ENCODE measurements around the gene TYRP1.

The TYRP1 gene

DNA sequence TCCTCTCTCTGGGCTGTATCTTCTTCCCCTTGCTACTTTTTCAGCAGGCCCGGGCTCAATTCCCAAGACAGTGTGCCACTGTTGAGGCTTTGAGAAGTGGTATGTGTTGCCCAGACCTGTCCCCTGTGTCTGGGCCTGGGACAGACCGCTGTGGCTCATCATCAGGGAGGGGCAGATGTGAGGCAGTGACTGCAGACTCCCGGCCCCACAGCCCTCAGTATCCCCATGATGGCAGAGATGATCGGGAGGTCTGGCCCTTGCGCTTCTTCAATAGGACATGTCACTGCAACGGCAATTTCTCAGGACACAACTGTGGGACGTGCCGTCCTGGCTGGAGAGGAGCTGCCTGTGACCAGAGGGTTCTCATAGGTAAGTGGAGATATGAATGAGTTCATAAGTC is 828 bp downstream of the TYRP1 start:
- no peak for DNase-seq (ENCODE audit: low read depth)
- TF ChIP-seq, protein P1, sequence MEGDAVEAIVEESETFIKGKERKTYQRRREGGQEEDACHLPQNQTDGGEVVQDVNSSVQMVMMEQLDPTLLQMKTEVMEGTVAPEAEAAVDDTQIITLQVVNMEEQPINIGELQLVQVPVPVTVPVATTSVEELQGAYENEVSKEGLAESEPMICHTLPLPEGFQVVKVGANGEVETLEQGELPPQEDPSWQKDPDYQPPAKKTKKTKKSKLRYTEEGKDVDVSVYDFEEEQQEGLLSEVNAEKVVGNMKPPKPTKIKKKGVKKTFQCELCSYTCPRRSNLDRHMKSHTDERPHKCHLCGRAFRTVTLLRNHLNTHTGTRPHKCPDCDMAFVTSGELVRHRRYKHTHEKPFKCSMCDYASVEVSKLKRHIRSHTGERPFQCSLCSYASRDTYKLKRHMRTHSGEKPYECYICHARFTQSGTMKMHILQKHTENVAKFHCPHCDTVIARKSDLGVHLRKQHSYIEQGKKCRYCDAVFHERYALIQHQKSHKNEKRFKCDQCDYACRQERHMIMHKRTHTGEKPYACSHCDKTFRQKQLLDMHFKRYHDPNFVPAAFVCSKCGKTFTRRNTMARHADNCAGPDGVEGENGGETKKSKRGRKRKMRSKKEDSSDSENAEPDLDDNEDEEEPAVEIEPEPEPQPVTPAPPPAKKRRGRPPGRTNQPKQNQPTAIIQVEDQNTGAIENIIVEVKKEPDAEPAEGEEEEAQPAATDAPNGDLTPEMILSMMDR (conservative IDR thresholded peaks at IDR 0.05; ENCODE audit: control insufficient read depth, insufficient read depth, low read depth, low read length) = no peak
- no peak overlapping the region for H3K4me3 ChIP-seq (ENCODE audit: control insufficient read depth, low read depth, low read length)

DNA sequence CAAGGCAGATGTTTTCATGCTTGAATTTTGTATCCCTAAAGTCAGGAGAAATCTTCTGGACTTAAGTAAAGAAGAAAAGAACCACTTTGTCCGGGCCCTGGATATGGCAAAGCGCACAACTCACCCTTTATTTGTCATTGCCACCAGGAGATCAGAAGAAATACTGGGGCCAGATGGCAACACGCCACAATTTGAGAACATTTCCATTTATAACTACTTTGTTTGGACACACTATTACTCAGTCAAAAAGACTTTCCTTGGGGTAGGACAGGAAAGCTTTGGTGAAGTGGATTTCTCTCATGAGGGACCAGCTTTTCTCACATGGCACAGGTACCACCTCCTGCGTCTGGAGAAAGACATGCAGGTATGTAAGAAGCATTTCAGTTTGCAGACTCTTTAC is 2.3 kb downstream of the TYRP1 start:
- H3K4me3 ChIP-seq (ENCODE audit: control insufficient read depth, low read depth, low read length) = no peak overlapping the region
- TF ChIP-seq, protein P1 (conservative IDR thresholded peaks at IDR 0.05; ENCODE audit: control insufficient read depth, insufficient read depth, low read depth, low read length) = no peak
- DNase-seq (ENCODE audit: low read depth) = no peak

DNA sequence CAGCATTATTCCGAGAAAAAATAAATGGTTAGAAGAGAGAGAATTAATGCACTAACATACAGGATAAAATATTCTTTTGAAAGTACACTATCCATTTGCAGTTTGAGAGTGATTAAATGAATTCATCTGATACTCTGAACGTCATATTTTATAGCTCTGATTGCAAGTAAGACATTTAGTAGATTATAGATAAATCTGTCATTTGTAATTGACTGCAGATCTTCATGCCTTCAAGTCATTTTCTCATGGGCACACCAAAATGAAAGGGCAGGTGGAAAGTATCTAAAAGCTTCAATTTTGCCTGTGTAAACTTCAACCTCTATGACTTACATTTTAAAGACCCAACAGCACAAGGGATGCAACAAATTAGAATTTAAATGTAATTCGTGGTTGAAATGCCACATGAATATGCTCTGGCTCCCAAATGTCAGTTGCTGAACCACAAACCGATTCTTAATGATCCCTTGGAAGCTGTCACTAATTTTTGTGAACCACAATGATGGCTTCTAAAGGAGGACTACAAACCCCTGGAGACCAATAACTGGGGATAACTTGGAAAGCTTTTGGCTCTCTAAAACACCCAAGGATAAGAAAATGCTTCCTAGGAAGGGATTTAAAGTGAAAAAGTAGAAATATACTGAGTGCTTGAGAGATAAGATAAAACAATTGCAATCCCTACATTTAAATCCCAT is 3.9 kb downstream of the TYRP1 start:
- no peak overlapping the region for H3K4me3 ChIP-seq (ENCODE audit: control insufficient read depth, low read depth, low read length)
- peak; percentile 15 for DNase-seq (ENCODE audit: low read depth)
- TF ChIP-seq, protein P1 (conservative IDR thresholded peaks at IDR 0.05; ENCODE audit: control insufficient read depth, insufficient read depth, low read depth, low read length) = no peak

DNA sequence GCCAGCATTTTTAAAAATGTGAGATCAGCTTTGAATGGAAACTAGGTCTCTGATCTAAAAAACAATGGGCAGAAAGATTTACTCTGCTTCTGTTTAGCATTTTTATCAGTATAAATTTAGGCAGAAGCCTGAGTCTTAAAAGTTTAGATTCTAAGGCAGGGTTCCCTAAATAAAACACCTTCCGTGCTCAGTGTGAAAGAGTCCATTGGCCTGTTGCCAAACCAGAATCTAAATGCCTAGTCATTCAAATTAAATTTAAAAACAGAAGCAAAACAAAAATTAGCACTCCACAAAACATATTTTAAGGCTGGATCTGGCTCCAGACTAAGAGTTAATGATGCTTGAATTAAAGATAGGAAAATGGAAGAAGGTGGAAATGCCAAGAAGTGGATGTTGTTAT is 4.5 kb downstream of the TYRP1 start:
- no peak for DNase-seq (ENCODE audit: low read depth)
- no peak overlapping the region for H3K4me3 ChIP-seq (ENCODE audit: control insufficient read depth, low read depth, low read length)
- TF ChIP-seq, protein P1 (conservative IDR thresholded peaks at IDR 0.05; ENCODE audit: control insufficient read depth, insufficient read depth, low read depth, low read length) = no peak

DNA sequence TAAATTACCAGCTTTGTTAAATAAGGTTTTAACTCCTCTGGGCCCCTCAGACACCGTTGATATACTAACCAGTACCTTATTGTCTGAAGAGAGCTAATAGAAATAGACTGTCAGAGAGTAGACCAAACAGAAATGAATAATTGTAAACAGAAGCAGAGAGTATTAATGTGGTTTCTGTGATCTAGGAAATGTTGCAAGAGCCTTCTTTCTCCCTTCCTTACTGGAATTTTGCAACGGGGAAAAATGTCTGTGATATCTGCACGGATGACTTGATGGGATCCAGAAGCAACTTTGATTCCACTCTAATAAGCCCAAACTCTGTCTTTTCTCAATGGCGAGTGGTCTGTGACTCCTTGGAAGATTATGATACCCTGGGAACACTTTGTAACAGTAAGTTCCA is 5.1 kb downstream of the TYRP1 start:
- no peak overlapping the region for H3K4me3 ChIP-seq (ENCODE audit: control insufficient read depth, low read depth, low read length)
- DNase-seq (ENCODE audit: low read depth) = peak; percentile 61
- TF ChIP-seq, protein P1 (conservative IDR thresholded peaks at IDR 0.05; ENCODE audit: control insufficient read depth, insufficient read depth, low read depth, low read length) = no peak

DNA sequence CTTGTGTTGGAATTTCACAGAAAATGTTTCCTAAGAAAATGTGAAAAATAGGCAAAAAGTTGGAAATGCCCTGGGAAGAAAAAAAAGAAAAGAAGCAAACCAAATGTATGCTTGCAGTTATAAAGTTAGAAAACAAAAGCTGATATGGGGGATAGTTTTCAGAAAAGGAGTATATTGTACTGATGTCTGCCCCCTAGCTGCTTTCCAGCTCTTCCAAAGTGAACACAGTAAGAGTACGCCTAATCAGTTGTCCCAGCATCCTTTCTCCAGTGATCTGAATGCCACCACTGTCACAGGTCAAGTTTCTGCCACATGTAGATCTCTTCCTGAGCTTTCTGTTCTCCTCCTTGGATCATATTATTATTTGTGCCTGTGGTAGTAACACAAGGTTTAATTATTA is 5.8 kb downstream of the TYRP1 start:
- H3K4me3 ChIP-seq (ENCODE audit: control insufficient read depth, low read depth, low read length) = no peak overlapping the region
- DNase-seq (ENCODE audit: low read depth) = no peak

More for the DNA sequence above, 5.8 kb downstream of the TYRP1 start:
- TF ChIP-seq, protein P1 (conservative IDR thresholded peaks at IDR 0.05; ENCODE audit: control insufficient read depth, insufficient read depth, low read depth, low read length) = peak; percentile 33

Data from fibroblast of mammary gland (primary cell).